ENCODE results near the gene GAST.

Gene GAST

DNA sequence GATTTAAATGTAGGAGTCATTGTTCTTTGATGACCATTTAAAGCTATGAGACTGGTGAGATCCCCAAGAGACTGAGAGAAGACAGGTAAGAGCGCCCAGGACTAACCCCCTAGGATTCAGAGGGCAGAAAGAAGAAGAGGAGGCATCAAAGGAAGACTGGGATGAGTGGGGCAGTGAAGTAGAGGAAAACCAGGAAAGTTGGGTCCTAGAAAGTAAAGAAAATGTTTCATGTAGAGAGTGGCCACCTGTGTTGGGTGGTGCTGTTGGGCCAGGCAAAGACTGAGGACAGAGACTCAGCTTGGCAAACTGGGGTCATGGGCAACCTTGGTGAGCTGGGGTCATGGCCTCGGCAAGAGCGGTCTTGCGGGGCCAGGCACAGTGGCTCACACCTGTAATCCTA is 23.6 kb downstream of the GAST start:
- Histone ChIP-seq H3K4me3 (ENCODE audit: low read length in 2 of 2) (no peak overlapping the region), H3K36me3 (ENCODE audit: control insufficient read depth in 2 of 2, insufficient read depth in 2 of 2, low read length in 2 of 2) (no peaks in the 10 kb centered on the region), H3K27me3 (ENCODE audit: control insufficient read depth in 1 of 2, insufficient read depth in 2 of 2, low read length in 2 of 2) (peaks cover 33 to 45% of the 10 kb centered on the region in 2 donors), H3K9me3 (ENCODE audit: control insufficient read depth in 2 of 2, low read length in 2 of 2) (no peaks in the 10 kb centered on the region), H3K4me1 (ENCODE audit: control insufficient read depth, insufficient read depth, low read length) (peaks cover 14% of the 10 kb centered on the region), H3K27ac (ENCODE audit: low read length) (no peak overlapping the region), H3K9ac (ENCODE audit: low read length in 2 of 2) (no peak overlapping the region)

DNA sequence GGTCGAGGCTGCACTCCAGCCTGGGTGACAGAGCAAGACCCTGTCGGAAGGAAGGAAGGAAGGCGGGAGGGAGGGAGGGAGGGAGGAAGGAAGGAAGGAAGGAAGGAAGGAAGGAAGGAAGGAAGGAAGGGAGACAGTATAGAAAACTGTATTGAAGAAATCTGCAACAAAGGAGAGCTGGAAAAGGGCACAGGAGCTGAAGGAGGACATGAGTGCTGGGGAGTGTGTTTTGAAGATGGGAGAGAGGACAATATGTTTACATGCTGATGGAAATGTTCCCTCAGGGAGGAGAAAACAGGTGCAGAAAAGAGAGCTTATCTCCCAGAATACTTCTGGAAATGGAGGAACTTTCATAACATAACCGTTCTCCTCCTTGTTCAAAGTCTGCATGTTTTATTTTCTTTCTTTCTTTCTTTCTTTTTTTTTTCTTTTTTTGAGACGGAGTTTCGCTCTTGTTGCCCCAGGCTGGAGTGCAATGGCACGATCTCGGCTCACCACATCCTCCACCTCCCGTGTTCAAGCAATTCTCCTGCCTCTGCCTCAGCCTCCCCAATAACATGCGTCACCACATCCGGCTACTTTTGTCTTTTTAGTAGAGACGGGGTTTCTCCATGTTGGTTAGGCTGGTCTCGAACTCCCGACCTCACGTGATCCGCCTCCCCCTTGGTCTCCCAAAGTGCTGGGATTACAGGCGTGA is 25.0 kb downstream of the GAST start:
- no peaks in the 10 kb centered on the region for H3K9me3 ChIP-seq (ENCODE audit: control insufficient read depth in 2 of 2, low read length in 2 of 2)
- no peak overlapping the region for H3K4me3 ChIP-seq (ENCODE audit: low read length in 2 of 2)
- H3K27me3 ChIP-seq (ENCODE audit: control insufficient read depth in 1 of 2, insufficient read depth in 2 of 2, low read length in 2 of 2), result peaks cover 33 to 38% of the 10 kb centered on the region in 2 donors
- H3K36me3 ChIP-seq (ENCODE audit: control insufficient read depth in 2 of 2, insufficient read depth in 2 of 2, low read length in 2 of 2), result no peaks in the 10 kb centered on the region
- H3K4me1 ChIP-seq (ENCODE audit: control insufficient read depth, insufficient read depth, low read length), result peaks cover 14% of the 10 kb centered on the region
- no peak overlapping the region for H3K9ac ChIP-seq (ENCODE audit: low read length in 2 of 2)
- no peak overlapping the region for H3K27ac ChIP-seq (ENCODE audit: low read length)

DNA sequence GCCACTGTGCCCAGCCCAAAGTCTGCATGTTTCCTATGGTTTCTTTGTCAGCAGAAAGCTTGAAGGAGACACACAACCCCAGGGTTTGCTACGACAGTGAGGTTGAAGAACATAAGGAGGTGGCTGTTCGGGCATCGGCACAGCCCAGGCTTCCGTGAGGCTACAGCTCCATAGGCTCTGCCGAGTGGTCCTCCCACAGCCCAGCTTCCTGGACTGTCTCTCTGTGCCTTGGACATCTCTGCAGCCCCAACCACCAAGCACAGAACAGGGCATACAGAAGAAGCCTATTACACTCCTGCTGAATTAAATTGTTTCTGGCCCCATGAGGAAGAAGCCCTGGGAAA is 25.5 kb downstream of the GAST start:
- Histone ChIP-seq H3K9me3 (ENCODE audit: control insufficient read depth in 2 of 2, low read length in 2 of 2) (no peaks in the 10 kb centered on the region), H3K27me3 (ENCODE audit: control insufficient read depth in 1 of 2, insufficient read depth in 2 of 2, low read length in 2 of 2) (peaks cover 29 to 33% of the 10 kb centered on the region in 2 donors), H3K27ac (ENCODE audit: low read length) (no peak overlapping the region), H3K4me3 (ENCODE audit: low read length in 2 of 2) (no peak overlapping the region), H3K4me1 (ENCODE audit: control insufficient read depth, insufficient read depth, low read length) (peaks cover 14% of the 10 kb centered on the region), H3K9ac (ENCODE audit: low read length in 2 of 2) (no peak overlapping the region), H3K36me3 (ENCODE audit: control insufficient read depth in 2 of 2, insufficient read depth in 2 of 2, low read length in 2 of 2) (no peaks in the 10 kb centered on the region)

DNA sequence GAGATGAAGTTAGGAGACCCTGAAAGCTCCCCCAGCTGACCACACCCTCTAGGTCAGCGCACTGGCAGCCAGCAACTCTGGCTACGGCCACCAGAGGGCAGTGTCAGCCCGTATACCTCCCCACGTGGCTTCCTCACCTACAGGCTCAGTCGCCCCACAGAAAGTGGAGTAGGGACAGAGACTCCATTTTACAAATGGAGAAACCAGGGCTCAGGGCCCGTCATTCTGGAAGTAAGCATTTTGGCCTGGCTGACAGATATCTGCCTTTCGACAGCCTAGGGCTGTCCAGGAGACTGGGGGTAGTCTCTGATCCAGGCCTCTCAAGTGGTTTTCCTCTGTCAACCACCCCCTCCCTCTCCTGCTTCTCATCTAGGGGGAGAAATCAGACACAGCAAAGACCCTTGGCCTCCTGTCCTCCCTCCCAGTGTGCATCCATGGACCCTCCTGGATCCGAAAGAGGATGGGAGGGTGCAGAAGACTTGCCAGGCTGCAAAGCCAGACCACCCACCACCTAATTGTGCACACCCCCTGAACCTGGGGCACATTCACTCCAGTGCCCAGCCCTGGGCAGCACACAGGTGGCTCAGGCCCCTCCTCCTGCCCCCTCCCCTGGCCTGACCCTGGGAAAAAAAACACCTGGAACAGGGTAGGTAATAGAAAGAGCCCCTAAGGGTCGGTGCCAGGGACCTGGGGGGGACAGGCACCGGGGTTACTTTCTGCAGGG is 26.1 kb downstream of the GAST start:
- Histone ChIP-seq H3K9me3 (ENCODE audit: control insufficient read depth in 2 of 2, low read length in 2 of 2) (no peaks in the 10 kb centered on the region), H3K27ac (ENCODE audit: low read length) (no peak overlapping the region), H3K27me3 (ENCODE audit: control insufficient read depth in 1 of 2, insufficient read depth in 2 of 2, low read length in 2 of 2) (peaks cover 27 to 32% of the 10 kb centered on the region in 2 donors), H3K9ac (ENCODE audit: low read length in 2 of 2) (no peak overlapping the region), H3K36me3 (ENCODE audit: control insufficient read depth in 2 of 2, insufficient read depth in 2 of 2, low read length in 2 of 2) (no peaks in the 10 kb centered on the region), H3K4me3 (ENCODE audit: low read length in 2 of 2) (no peak overlapping the region), H3K4me1 (ENCODE audit: control insufficient read depth, insufficient read depth, low read length) (peaks cover 14% of the 10 kb centered on the region)

DNA sequence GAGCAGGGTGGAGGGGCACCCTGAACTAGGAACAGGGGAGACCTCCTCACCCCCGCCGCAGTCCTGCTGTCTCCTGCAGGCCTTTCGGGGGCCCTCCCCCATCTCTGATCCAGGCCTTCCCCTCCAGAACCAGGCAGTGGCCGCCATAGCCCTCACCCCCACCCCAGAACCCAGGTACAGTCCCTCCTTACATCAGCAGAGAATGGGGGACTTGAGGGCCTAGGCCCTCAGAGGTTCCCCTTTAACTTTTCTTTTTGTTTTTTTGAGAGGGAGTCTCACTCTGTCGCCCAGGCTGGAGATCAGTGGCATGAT is 26.6 kb downstream of the GAST start:
- Histone ChIP-seq H3K27me3 (ENCODE audit: control insufficient read depth in 1 of 2, insufficient read depth in 2 of 2, low read length in 2 of 2) (peaks cover 25 to 29% of the 10 kb centered on the region in 2 donors), H3K27ac (ENCODE audit: low read length) (no peak overlapping the region), H3K36me3 (ENCODE audit: control insufficient read depth in 2 of 2, insufficient read depth in 2 of 2, low read length in 2 of 2) (no peaks in the 10 kb centered on the region), H3K9me3 (ENCODE audit: control insufficient read depth in 2 of 2, low read length in 2 of 2) (no peaks in the 10 kb centered on the region), H3K4me1 (ENCODE audit: control insufficient read depth, insufficient read depth, low read length) (peaks cover 13% of the 10 kb centered on the region), H3K4me3 (ENCODE audit: low read length in 2 of 2) (no peak overlapping the region), H3K9ac (ENCODE audit: low read length in 2 of 2) (no peak overlapping the region)

DNA sequence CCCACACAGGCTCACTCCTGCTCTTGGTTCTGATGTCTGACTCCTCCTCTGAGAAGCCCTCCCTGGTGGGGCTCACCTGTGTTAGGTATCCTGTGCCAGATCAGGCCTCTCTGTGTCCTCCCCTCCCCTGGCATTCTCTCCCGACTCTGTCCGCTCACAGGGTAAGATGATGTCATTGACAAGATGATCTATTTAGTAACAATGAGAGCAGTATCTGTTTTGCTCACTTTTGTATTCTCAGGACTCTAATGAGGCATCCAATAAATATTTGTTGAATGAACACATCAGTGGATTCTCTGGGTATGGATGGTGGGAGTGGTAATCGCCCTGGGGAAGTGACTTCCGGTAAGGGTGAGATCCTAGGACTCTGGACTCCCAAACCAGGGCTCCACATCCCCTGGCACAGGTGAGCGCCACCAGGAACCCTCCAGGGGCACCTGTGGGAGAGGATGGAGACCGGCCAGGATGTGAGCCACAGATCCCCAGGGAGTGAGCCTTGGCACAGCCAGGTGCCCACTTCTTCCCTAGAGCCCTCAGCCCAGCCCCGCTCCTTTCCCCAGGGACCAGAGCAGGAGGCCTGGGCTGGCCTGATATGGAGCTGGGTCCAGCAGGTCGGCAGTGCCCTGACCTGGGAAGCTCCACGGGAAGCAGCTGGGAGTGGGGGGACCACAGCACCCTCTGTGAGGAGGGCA is 27.7 kb downstream of the GAST start:
- Histone ChIP-seq H3K27ac (ENCODE audit: low read length) (no peak overlapping the region), H3K27me3 (ENCODE audit: control insufficient read depth in 1 of 2, insufficient read depth in 2 of 2, low read length in 2 of 2) (peaks cover 15 to 21% of the 10 kb centered on the region in 2 donors), H3K4me3 (ENCODE audit: low read length in 2 of 2) (no peak overlapping the region), H3K36me3 (ENCODE audit: control insufficient read depth in 2 of 2, insufficient read depth in 2 of 2, low read length in 2 of 2) (no peaks in the 10 kb centered on the region), H3K9me3 (ENCODE audit: control insufficient read depth in 2 of 2, low read length in 2 of 2) (no peaks in the 10 kb centered on the region), H3K9ac (ENCODE audit: low read length in 2 of 2) (no peak overlapping the region), H3K4me1 (ENCODE audit: control insufficient read depth, insufficient read depth, low read length) (peaks cover 3% of the 10 kb centered on the region)

DNA sequence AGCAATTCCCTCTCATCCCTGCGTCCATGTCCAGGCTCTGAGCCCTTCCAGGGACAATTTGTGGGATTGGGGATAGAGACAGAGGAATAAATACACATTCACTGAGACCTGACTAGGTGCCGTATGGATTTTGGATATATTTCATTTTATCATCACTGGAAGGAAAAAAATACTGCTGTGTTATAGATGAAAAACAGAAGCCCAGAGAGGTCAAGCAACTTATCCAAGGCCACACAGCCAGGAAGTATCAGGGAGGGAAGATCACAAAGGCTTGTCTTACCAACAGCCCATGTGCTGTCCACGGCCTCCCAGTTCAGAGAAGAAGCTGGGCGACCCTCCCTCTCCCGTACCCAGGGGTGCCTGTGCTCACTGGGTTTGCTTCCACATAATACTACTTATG is 28.4 kb downstream of the GAST start:
- no peak overlapping the region for H3K27ac ChIP-seq (ENCODE audit: low read length)
- H3K9ac ChIP-seq (ENCODE audit: low read length in 2 of 2), result no peak overlapping the region
- peaks cover 14 to 17% of the 10 kb centered on the region in 2 donors for H3K27me3 ChIP-seq (ENCODE audit: control insufficient read depth in 1 of 2, insufficient read depth in 2 of 2, low read length in 2 of 2)
- no peaks in the 10 kb centered on the region for H3K36me3 ChIP-seq (ENCODE audit: control insufficient read depth in 2 of 2, insufficient read depth in 2 of 2, low read length in 2 of 2)
- no peaks in the 10 kb centered on the region for H3K4me1 ChIP-seq (ENCODE audit: control insufficient read depth, insufficient read depth, low read length)
- no peaks in the 10 kb centered on the region for H3K9me3 ChIP-seq (ENCODE audit: control insufficient read depth in 2 of 2, low read length in 2 of 2)
- H3K4me3 ChIP-seq (ENCODE audit: low read length in 2 of 2), result no peak overlapping the region

DNA sequence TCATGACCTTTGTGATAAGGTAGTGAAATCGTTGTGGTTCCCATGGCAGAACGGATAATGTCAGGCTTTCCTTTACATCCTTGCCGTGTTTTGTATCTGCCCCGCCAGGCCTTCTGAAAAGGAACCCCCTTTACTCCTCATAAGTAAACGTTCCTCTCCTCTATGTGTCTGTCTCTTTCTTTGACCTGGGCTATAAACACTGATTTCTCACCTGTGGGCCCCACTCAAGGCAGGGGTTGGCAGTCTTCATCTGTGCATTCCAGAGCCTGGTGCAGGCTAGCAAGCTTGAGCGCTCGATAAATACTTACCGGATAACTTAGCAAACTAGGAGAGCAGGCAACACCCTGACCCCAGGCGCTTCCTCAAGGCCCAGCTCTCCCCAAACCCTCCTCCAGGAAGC is 29.6 kb downstream of the GAST start:
- no peak overlapping the region for H3K9ac ChIP-seq (ENCODE audit: low read length in 2 of 2)
- no peaks in the 10 kb centered on the region for H3K4me1 ChIP-seq (ENCODE audit: control insufficient read depth, insufficient read depth, low read length)
- H3K9me3 ChIP-seq (ENCODE audit: control insufficient read depth in 2 of 2, low read length in 2 of 2), result no peaks in the 10 kb centered on the region
- no peaks in the 10 kb centered on the region for H3K36me3 ChIP-seq (ENCODE audit: control insufficient read depth in 2 of 2, insufficient read depth in 2 of 2, low read length in 2 of 2)
- no peak overlapping the region for H3K4me3 ChIP-seq (ENCODE audit: low read length in 2 of 2)
- H3K27me3 ChIP-seq (ENCODE audit: control insufficient read depth in 1 of 2, insufficient read depth in 2 of 2, low read length in 2 of 2), result peaks cover 6 to 8% of the 10 kb centered on the region in 2 donors
- H3K27ac ChIP-seq (ENCODE audit: low read length), result no peak overlapping the region

DNA sequence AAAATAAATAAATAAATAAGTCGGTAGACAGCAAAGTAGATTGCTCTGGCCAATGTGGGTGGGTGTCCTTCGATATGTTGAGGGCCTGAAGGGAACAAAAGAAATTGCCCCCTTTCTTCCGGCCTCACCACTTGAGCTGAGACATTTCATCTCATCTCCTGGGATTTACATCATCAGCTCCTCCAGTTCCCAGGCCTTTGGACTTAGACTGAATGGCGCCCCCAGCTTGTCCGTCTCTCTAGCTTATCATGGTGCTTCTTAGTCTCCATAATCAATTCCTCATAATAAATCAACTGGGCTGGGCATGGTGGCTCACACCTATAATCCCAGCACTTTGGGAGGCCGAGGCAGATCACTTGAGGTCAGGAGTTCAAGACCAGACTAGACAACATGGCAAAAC is 36.1 kb downstream of the GAST start:
- no peak overlapping the region for H3K9ac ChIP-seq (ENCODE audit: low read length in 2 of 2)
- no peaks in the 10 kb centered on the region for H3K4me1 ChIP-seq (ENCODE audit: control insufficient read depth, insufficient read depth, low read length)
- H3K27ac ChIP-seq (ENCODE audit: low read length), result no peak overlapping the region
- no peaks in the 10 kb centered on the region for H3K9me3 ChIP-seq (ENCODE audit: control insufficient read depth in 2 of 2, low read length in 2 of 2)
- H3K36me3 ChIP-seq (ENCODE audit: control insufficient read depth in 2 of 2, insufficient read depth in 2 of 2, low read length in 2 of 2), result no peaks in the 10 kb centered on the region
- H3K27me3 ChIP-seq (ENCODE audit: control insufficient read depth in 1 of 2, insufficient read depth in 2 of 2, low read length in 2 of 2), result no peaks in the 10 kb centered on the region
- H3K4me3 ChIP-seq (ENCODE audit: low read length in 2 of 2), result no peak overlapping the region

DNA sequence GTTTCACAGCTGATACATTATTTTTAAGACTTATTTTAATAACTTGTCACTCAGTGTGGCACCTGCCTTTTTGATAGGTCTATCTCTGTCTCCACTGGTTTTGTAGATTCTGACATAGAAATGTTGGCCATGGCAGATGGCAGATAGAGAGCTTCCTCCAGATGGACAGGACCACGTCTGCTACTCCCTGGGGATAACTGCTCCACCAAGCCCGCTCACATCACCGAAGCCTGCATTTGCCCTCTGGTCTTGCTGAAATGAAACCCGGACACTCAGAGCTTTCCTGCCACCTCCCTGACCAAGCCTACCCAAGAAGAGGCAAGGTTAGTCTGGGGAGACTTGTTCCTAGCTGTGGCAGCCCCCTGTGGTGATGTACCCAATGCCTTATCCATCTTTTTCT is 38.7 kb downstream of the GAST start:
- Histone ChIP-seq H3K9ac (ENCODE audit: low read length in 2 of 2) (no peak overlapping the region), H3K27me3 (ENCODE audit: control insufficient read depth in 1 of 2, insufficient read depth in 2 of 2, low read length in 2 of 2) (no peaks in the 10 kb centered on the region), H3K36me3 (ENCODE audit: control insufficient read depth in 2 of 2, insufficient read depth in 2 of 2, low read length in 2 of 2) (no peaks in the 10 kb centered on the region), H3K9me3 (ENCODE audit: control insufficient read depth in 2 of 2, low read length in 2 of 2) (no peaks in the 10 kb centered on the region), H3K4me3 (ENCODE audit: low read length in 2 of 2) (no peak overlapping the region), H3K4me1 (ENCODE audit: control insufficient read depth, insufficient read depth, low read length) (no peaks in the 10 kb centered on the region), H3K27ac (ENCODE audit: low read length) (no peak overlapping the region)

DNA sequence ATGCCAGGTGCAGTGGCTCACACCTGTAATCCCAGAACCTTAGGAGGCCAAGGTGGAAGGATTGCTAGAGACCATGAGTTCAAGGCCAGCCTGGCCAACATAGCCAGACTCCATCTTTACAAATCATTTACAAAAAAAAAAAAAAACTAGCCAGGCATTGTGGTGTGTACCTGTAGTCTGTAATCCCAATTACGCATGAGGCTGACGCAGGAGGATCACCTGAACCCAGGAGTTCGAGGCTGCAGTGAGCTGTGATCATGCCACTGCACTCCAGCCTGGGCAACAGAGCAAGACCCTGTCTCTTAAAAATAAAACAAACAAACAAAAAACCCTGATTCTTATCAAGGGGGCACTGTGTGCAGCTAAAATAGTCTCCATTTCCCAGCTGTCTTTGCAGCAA is 39.2 kb downstream of the GAST start:
- Histone ChIP-seq H3K9me3 (ENCODE audit: control insufficient read depth in 2 of 2, low read length in 2 of 2) (no peaks in the 10 kb centered on the region), H3K36me3 (ENCODE audit: control insufficient read depth in 2 of 2, insufficient read depth in 2 of 2, low read length in 2 of 2) (no peaks in the 10 kb centered on the region), H3K27me3 (ENCODE audit: control insufficient read depth in 1 of 2, insufficient read depth in 2 of 2, low read length in 2 of 2) (no peaks in the 10 kb centered on the region), H3K4me3 (ENCODE audit: low read length in 2 of 2) (no peak overlapping the region), H3K27ac (ENCODE audit: low read length) (no peak overlapping the region), H3K9ac (ENCODE audit: low read length in 2 of 2) (no peak overlapping the region), H3K4me1 (ENCODE audit: control insufficient read depth, insufficient read depth, low read length) (no peaks in the 10 kb centered on the region)
